Skeletal muscle tissue (tissue), 4 donors: Measurements from ENCODE around the gene CYS1. TPM values are rescaled to one million over a fixed set of nuclear protein-coding genes. Genes with fewer than 3 reads are reported as not detected.

Experiments used
- H3K27ac ChIP-seq: one replicate; pipeline ENCODE4 v1.7.0; 2013; ENCODE audit warnings: mild to moderate bottlenecking, low read depth, low read length, inconsistent platforms
- H3K27me3 ChIP-seq, 3 donors: one replicate each; pipeline ENCODE4 v1.7.0; 2013; ENCODE audit warnings: low read length in 3 of 3; ENCODE audit not compliant: control insufficient read depth in 3 of 3, insufficient read depth in 3 of 3
- H3K36me3 ChIP-seq, 3 donors: one replicate each; pipeline ENCODE4 v1.7.0; 2013; ENCODE audit warnings: low read length in 3 of 3; ENCODE audit not compliant: control insufficient read depth in 3 of 3, insufficient read depth in 3 of 3
- H3K4me1 ChIP-seq, 3 donors: one replicate each; pipeline ENCODE4 v1.7.0; 2013; ENCODE audit warnings: low read length in 3 of 3, mild to moderate bottlenecking in 3 of 3; ENCODE audit not compliant: control insufficient read depth in 3 of 3, insufficient read depth in 3 of 3
- H3K4me3 ChIP-seq, 3 donors: one replicate each; pipeline ENCODE4 v1.7.0; 2013; ENCODE audit warnings: low read length in 3 of 3
- H3K9ac ChIP-seq, 3 donors: one replicate each; pipeline ENCODE4 v1.7.0; 2013; ENCODE audit warnings: low read length in 3 of 3, mild to moderate bottlenecking in 3 of 3, moderate library complexity in 2 of 3, low read depth in 1 of 3
- H3K9me3 ChIP-seq, 3 donors: one replicate each; pipeline ENCODE4 v1.7.0; 2013; ENCODE audit warnings: low read length in 3 of 3; ENCODE audit not compliant: control insufficient read depth in 3 of 3
- total RNA-seq: library from RNA; depleted of rRNA; stranded (reverse); fragments of >200 nt; gene quantifications from one replicate; pipeline ENCODE4 v1.2.3, GENCODE V29; 2014
- donor health status: Osteomylitis.

Gene CYS1
- total RNA-seq, 1 donor from 2014 or later: 4.7 TPM

- no peaks in the 10 kb centered on the region for H3K9me3 ChIP-seq
- peaks cover 12 to 25% (median 24%) of the 10 kb centered on the region in 3 donors for H3K4me1 ChIP-seq
- H3K36me3 ChIP-seq: no peaks in the 10 kb centered on the region
- peak overlapping the region; percentile 12 for H3K27ac ChIP-seq
- no peak overlapping the region for H3K4me3 ChIP-seq
- H3K27me3 ChIP-seq: no peaks in the 10 kb centered on the region
- H3K9ac ChIP-seq: no peak overlapping the region
Observed at GRCh38 chr2:10026940-10027569, 53.2 kb downstream of the CYS1 start.

DNA sequence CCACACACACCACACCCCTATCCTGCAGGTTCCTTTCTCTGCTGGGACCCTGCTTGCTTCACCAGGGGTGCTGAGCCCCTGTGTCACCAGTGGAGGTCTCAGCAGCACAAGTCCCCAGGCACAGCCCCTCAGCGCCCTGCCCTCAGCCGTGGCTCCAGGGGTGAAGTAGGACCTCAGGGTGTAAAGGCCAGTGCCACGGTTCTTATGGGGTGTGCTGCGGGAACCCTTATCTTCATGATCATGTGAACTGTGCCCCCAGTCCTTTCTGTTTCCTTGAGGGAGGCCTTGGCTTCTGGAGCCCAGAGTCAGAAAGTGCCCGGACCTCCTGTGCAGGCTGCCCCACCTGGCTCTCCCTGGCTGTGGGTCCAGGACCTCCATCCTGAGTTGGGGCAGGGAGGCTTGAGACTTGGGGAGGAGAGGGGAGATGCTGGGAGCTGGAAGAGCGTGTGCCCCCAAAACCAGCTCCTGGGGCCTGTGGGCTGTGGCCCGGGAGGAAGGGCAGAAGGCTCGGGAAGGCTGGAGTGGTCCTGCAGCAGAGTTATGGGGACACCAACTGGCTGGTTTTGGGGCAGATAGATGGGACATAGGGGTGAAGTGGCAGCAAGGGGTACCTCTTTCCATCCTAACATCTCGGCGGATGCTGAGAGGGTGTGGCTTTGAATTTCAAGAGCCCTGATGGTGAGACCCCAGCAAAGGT lies 57.1 kb downstream of the CYS1 start:
- no peaks in the 10 kb centered on the region for H3K9me3 ChIP-seq
- H3K4me1 ChIP-seq: peaks cover 6 to 10% (median 6%) of the 10 kb centered on the region in 3 donors
- no peak overlapping the region for H3K4me3 ChIP-seq
- no peak overlapping the region for H3K27ac ChIP-seq
- H3K27me3 ChIP-seq: no peaks in the 10 kb centered on the region
- no peaks in the 10 kb centered on the region for H3K36me3 ChIP-seq
- no peak overlapping the region for H3K9ac ChIP-seq

DNA sequence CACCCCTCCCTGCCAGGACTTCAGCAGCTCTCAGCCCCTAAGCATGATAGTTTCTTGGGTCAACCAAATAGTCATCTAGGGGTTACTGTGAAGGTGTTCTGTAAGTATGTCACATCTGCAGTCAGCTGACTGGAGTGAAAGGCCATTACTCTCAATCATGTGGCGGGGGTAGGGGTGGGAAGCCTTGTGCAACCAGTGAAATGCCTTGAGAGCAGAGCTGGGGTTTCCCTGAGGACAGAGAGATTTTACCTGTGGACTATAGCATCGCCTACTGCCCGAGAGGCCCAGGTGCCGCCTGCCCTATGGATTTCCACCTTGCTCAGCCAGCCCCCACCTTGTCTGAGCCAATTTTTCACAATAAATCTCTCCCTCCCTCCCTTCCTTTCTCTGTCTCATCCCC lies 57.8 kb downstream of the CYS1 start:
- Histone ChIP-seq H3K36me3 (no peaks in the 10 kb centered on the region), H3K9ac (no peak overlapping the region), H3K9me3 (no peaks in the 10 kb centered on the region), H3K27ac (no peak overlapping the region), H3K4me1 (peaks cover 0 to 8% (median 5%) of the 10 kb centered on the region in 3 donors), H3K4me3 (no peak overlapping the region), H3K27me3 (no peaks in the 10 kb centered on the region)

- H3K9me3 ChIP-seq: peaks cover 0 to 3% (median 0%) of the 10 kb centered on the region in 3 donors
- no peaks in the 10 kb centered on the region for H3K27me3 ChIP-seq
- H3K36me3 ChIP-seq: no peaks in the 10 kb centered on the region
- H3K4me1 ChIP-seq: peaks cover 0 to 5% (median 5%) of the 10 kb centered on the region in 3 donors
- no peak overlapping the region for H3K9ac ChIP-seq
- H3K27ac ChIP-seq: no peak overlapping the region
- no peak overlapping the region for H3K4me3 ChIP-seq
Observed at GRCh38 chr2:10022041-10022421, 58.2 kb downstream of the CYS1 start.

GRCh38 chr2:10019602-10020400 lies 60.4 kb downstream of the CYS1 start:
- no peak overlapping the region for H3K4me3 ChIP-seq
- H3K9ac ChIP-seq: no peak overlapping the region
- peaks cover 0 to 5% (median 5%) of the 10 kb centered on the region in 3 donors for H3K4me1 ChIP-seq
- no peaks in the 10 kb centered on the region for H3K36me3 ChIP-seq
- H3K9me3 ChIP-seq: peaks cover 0 to 3% (median 2%) of the 10 kb centered on the region in 3 donors
- H3K27me3 ChIP-seq: no peaks in the 10 kb centered on the region
- no peak overlapping the region for H3K27ac ChIP-seq

GRCh38 chr2:10019174-10019573 lies 61.0 kb downstream of the CYS1 start:
- H3K27me3 ChIP-seq: no peaks in the 10 kb centered on the region
- no peaks in the 10 kb centered on the region for H3K36me3 ChIP-seq
- no peak overlapping the region for H3K9ac ChIP-seq
- H3K9me3 ChIP-seq: peaks cover 0 to 3% (median 2%) of the 10 kb centered on the region in 3 donors
- no peak overlapping the region for H3K27ac ChIP-seq
- no peak overlapping the region for H3K4me3 ChIP-seq
- H3K4me1 ChIP-seq: peaks cover 0 to 5% (median 5%) of the 10 kb centered on the region in 3 donors

DNA sequence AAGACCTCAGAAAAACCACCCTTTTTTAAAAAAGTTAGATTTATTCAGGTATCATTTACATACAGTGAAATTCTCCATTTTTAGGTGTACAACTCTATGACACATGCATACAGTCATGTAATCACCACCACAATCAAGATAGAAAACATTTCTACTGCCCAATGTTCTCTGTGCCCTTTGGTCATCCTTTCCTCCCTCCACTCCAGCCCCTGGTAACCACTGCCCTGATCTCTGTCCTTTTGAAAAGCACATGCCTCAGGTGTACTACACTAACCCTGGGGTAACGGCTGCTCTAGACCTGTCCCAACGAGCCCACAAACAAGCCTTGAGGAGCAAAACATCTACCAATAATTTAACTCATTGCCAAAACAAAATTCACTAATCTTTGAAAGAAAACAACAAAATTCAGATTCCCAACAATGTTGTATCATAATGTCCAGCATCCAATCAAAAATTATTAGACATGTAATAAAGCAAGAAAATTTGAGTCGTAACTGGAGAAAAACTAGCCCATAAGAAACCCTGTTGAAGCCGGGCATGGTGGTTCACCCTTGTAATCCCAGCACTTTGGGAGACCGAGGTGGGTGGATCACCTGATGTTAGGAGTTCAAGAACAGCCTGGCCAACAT lies 62.8 kb downstream of the CYS1 start:
- no peak overlapping the region for H3K9ac ChIP-seq
- no peak overlapping the region for H3K4me3 ChIP-seq
- no peaks in the 10 kb centered on the region for H3K27me3 ChIP-seq
- no peaks in the 10 kb centered on the region for H3K36me3 ChIP-seq
- H3K9me3 ChIP-seq: peaks cover 0 to 3% (median 2%) of the 10 kb centered on the region in 3 donors
- H3K4me1 ChIP-seq: peaks cover 0 to 5% (median 5%) of the 10 kb centered on the region in 3 donors
- no peak overlapping the region for H3K27ac ChIP-seq

DNA sequence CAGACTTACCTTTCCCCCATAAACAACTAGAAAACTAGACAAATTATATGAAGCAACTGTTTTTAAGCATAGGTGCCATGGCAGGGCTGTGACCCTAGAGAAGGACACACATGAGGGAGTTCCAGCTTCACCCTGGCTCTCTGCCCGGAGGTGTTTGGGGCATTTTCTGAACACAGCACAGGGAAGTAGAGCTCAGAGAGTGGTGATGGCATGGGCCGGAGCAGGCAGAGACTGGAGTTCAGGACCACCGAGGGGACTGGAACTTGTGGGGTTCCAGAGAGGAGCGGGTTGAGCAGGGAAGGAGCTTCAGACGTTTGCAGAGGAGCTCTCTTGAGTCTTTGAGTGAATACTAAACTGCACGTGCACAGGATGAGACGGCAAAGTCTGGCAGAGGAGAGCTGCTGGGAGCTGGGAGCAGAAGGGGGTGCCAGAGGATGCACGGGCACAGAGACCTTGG lies 63.4 kb downstream of the CYS1 start:
- H3K4me3 ChIP-seq: no peak overlapping the region
- no peaks in the 10 kb centered on the region for H3K36me3 ChIP-seq
- H3K4me1 ChIP-seq: peaks cover 0 to 5% (median 5%) of the 10 kb centered on the region in 3 donors
- H3K27ac ChIP-seq: no peak overlapping the region
- H3K9ac ChIP-seq: no peak overlapping the region
- H3K9me3 ChIP-seq: peaks cover 0 to 3% (median 2%) of the 10 kb centered on the region in 3 donors
- H3K27me3 ChIP-seq: no peaks in the 10 kb centered on the region

DNA sequence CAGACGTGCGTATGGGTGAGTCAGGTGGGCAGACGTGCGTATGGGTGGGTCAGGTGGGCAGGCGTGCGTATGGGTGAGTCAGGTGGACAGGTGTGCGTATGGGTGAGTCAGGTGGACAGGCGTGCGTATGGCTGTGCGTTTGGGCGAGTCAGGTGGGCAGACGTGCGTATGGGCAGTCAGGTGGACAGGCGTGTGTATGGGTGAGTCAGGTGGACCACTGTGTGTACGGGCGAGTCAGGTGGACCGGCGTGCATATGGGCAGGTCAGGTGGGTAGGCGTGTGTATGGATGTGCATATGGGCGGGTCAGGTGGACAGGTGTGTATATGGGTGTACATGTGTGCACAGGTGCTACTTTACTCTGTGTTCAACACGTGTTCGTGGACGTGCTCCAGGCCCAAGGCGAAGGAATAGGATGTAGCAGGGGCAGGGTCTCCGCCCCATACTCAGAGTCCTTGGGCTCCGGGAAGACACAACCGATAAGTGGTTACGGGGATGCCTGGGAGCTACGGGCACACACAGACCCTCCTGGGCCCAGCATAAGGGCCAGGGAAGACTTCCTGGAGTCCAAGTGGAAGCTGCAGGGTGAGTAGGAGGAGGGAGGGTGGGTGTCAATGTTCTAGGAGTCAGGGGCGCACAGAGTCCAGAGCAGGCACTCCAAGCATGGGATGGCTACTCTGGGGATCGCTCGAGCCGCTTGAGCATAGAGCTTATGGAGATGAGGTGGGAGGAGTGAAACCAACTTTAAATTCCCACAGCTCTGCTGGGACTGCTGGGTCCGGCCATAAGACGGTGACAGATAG lies 64.0 kb downstream of the CYS1 start:
- no peak overlapping the region for H3K4me3 ChIP-seq
- peaks cover 0 to 3% (median 2%) of the 10 kb centered on the region in 3 donors for H3K9me3 ChIP-seq
- no peaks in the 10 kb centered on the region for H3K36me3 ChIP-seq
- H3K4me1 ChIP-seq: peaks cover 0 to 5% (median 5%) of the 10 kb centered on the region in 3 donors
- H3K27me3 ChIP-seq: no peaks in the 10 kb centered on the region
- no peak overlapping the region for H3K9ac ChIP-seq
- no peak overlapping the region for H3K27ac ChIP-seq
